Measurements from ENCODE around the gene EDDM13. TPM values are rescaled to one million over a fixed set of nuclear protein-coding genes. Genes with fewer than 3 reads are reported as not detected.

EDDM13 gene
- total and polyA plus RNA-seq, 7 donors = 0.62 TPM; not detected in 6

DNA sequence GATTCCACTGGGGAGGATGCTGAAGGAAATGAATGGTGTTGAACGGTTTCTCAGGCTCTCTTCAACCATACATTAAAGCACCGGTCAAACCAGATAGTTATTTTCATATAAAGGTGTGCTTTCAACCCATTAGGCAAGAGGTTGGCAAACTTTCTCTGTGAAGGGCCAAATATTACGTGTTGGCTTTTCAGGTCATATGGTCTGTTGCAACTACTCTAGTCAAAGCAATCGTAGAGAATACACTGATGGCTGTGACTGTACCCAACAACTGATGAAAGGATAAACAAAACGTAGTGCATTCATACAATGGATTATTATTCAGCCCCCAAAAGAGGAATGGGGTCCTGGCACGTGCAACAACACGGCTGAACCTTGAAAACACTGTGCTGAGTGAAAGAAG is 36.2 kb downstream of the EDDM13 start:
- H3K9me3 ChIP-seq = no peaks in the 10 kb centered on the region
- H3K27ac ChIP-seq = no peak overlapping the region
- DNase-seq = no peak
- TF ChIP-seq, protein P1, sequence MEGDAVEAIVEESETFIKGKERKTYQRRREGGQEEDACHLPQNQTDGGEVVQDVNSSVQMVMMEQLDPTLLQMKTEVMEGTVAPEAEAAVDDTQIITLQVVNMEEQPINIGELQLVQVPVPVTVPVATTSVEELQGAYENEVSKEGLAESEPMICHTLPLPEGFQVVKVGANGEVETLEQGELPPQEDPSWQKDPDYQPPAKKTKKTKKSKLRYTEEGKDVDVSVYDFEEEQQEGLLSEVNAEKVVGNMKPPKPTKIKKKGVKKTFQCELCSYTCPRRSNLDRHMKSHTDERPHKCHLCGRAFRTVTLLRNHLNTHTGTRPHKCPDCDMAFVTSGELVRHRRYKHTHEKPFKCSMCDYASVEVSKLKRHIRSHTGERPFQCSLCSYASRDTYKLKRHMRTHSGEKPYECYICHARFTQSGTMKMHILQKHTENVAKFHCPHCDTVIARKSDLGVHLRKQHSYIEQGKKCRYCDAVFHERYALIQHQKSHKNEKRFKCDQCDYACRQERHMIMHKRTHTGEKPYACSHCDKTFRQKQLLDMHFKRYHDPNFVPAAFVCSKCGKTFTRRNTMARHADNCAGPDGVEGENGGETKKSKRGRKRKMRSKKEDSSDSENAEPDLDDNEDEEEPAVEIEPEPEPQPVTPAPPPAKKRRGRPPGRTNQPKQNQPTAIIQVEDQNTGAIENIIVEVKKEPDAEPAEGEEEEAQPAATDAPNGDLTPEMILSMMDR (IDR thresholded peaks at IDR 0.05) = no peak
- H3K36me3 ChIP-seq (ENCODE audit: insufficient read depth in 1 of 2, low read depth in 1 of 2) = peaks cover 3 to 48% of the 10 kb centered on the region in 2 donors
- no peaks in the 10 kb centered on the region for H3K27me3 ChIP-seq (ENCODE audit: insufficient read depth in 3 of 3, low read length in 2 of 3)
- intact Hi-C loops (cut with DNase I) = no loop called here
- H3K4me3 ChIP-seq = no peak overlapping the region
- no peak for ATAC-seq
- H3K4me1 ChIP-seq = peaks cover 3% of the 10 kb centered on the region
- whole genome bisulfite sequencing, 3 donors = 89 to 93% (median 92%) methylated on average over 7 of the region's 7 CpGs

DNA sequence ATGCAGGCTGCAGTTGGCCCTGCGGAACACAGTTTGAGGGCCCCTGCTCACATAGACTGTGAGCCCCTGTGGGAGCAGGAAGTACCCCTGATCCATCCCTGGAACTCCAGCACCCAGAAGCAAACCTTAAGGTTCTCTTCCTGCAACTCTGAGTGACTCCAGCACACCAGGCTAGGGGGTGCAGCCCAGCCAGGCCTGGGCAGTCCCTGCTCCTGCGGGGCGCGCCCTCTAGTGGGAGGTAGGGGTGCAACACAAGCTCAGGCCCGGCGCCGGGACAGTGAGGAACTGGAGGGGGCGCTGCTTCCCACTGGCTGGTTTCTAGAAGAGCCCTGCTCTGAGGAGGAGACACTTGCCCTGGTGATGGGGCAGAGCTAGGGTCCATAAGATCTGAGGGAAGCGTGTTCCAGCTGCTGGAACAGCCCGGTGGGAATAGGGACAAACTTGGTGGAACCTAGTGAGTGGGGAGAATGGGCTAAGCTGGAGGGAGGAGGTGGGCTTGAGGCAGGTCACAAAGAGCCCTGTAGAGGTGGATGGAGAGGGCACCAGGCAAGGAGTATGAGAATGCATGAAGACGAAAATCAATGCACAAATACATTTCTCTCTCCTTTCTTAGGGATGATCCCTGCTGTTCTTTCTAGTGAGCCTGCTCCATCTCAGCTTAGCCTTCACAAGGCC is 37.1 kb downstream of the EDDM13 start:
- Histone ChIP-seq H3K4me1 (peaks cover 6% of the 10 kb centered on the region), H3K4me3 (no peak overlapping the region), H3K9me3 (no peaks in the 10 kb centered on the region), H3K36me3 (ENCODE audit: insufficient read depth in 1 of 2, low read depth in 1 of 2) (peaks cover 3 to 42% of the 10 kb centered on the region in 2 donors), H3K27me3 (ENCODE audit: insufficient read depth in 3 of 3, low read length in 2 of 3) (no peaks in the 10 kb centered on the region), H3K27ac (no peak overlapping the region)
- intact Hi-C loops (cut with DNase I) = no loop called here
- DNase-seq (peak; percentile 24 to 65), ATAC-seq (no peak)
- 74 to 84% (median 75%) methylated on average over 11 of the region's 11 CpGs for WGBS, 3 donors
- TF ChIP-seq, protein P1 (IDR thresholded peaks at IDR 0.05) = peak; percentile 36

DNA sequence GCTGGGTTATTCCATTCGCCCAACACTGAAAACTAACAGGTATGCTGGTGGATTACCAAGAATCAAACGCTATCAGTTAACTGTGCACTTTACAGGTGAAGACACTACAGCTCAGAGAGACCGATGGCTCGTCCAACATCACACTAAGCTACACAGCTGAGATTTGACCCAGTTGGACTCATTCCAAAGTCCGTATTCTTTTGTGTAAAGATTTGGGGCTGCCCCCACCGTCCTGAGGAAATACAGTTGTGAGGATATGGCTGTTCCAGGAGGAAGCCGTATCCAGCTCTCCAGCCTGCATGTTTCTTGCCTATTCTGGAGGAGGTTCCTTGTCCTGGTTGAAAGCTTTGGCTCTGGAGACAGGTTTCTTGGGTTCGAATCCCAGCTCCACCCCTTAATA is 37.9 kb downstream of the EDDM13 start:
- TF ChIP-seq, protein P1 (IDR thresholded peaks at IDR 0.05) = no peak
- H3K9me3 ChIP-seq = no peaks in the 10 kb centered on the region
- 66 to 69% (median 68%) methylated on average over 8 of the region's 8 CpGs for WGBS, 3 donors
- H3K27me3 ChIP-seq (ENCODE audit: insufficient read depth in 3 of 3, low read length in 2 of 3) = no peaks in the 10 kb centered on the region
- peaks cover 6% of the 10 kb centered on the region for H3K4me1 ChIP-seq
- ATAC-seq (no peak), DNase-seq (no peak)
- no peak overlapping the region for H3K27ac ChIP-seq
- H3K4me3 ChIP-seq = no peak overlapping the region
- peaks cover 3 to 34% of the 10 kb centered on the region in 2 donors for H3K36me3 ChIP-seq (ENCODE audit: insufficient read depth in 1 of 2, low read depth in 1 of 2)
- intact Hi-C loops (cut with DNase I) = no loop called here

DNA sequence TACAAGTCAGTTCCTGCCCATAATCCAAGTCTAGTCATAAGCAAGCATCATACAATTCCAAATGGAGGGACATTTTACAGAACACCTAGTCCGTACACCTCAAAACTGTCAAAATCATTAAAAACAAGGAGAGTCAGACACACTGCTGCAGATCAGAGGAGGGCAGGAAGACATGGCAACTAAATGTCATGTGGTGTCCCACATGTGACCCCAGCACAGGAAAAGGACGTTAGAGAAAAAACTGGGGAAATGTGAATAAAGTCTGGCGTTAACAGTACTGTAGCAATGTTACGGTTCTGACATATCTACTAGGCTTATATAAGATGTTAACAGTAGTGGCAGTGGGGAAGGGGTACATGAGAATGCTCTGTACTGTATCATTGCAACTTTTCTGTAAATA is 39.8 kb downstream of the EDDM13 start:
- H3K27ac ChIP-seq = no peak overlapping the region
- no peaks in the 10 kb centered on the region for H3K27me3 ChIP-seq (ENCODE audit: insufficient read depth in 3 of 3, low read length in 2 of 3)
- no peak overlapping the region for H3K4me3 ChIP-seq
- WGBS, 3 donors = 73 to 78% (median 77%) methylated on average over 4 of the region's 4 CpGs
- TF ChIP-seq, protein P1 (IDR thresholded peaks at IDR 0.05) = no peak
- DNase-seq (no peak), ATAC-seq (no peak)
- H3K36me3 ChIP-seq (ENCODE audit: insufficient read depth in 1 of 2, low read depth in 1 of 2) = peaks cover 3 to 31% of the 10 kb centered on the region in 2 donors
- H3K4me1 ChIP-seq = peaks cover 6% of the 10 kb centered on the region
- intact Hi-C loops (cut with DNase I) = no loop called here
- no peaks in the 10 kb centered on the region for H3K9me3 ChIP-seq

All from psoas muscle (tissue), 8 donors.